Daoy (cell line): ENCODE measurements around the gene ALPI. TPM values are rescaled to one million over a fixed set of nuclear protein-coding genes. Genes with fewer than 3 reads are reported as not detected.

ENCODE experiments used
- DNase-seq: peaks from one replicate; pipeline ENCODE4 v3.0.0-alpha.2; 2015; ENCODE audit warnings: low read depth
- total RNA-seq: library from RNA; depleted of rRNA; stranded (reverse); fragments of >200 nt; shearing (Covaris generic); gene quantifications from 2 replicates; pipeline ENCODE4 v1.2.3, GENCODE V29; 2014

Gene ALPI
- total RNA-seq, 1 experiment from 2014 or later, result not detected

DNA sequence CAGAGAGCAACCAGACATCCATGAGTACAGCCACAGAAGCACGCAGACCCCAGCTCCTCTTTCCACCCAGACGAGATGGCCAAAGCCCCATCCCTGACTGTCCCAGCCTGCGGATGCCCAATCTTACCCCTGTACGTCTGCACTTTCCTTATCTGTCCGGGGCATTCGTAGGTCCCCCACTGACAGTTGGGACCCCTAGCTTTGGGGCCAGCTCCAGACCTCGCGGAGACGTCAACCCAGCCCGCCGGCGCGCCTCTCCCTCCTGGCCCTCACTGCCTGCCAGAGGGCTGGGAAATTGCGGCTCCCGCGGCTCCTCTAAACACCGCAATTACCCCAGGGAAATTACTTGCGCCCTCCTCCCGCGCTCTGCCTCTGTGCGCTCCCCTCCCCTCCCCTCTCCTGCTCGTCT, 29.4 kb downstream of the ALPI start:
- no peak for DNase-seq

GRCh38 chr2:232485757-232486557, 30.0 kb downstream of the ALPI start:
- DNase-seq, result no peak

GRCh38 chr2:232486558-232487384, 30.8 kb downstream of the ALPI start:
- DNase-seq, result no peak

DNA sequence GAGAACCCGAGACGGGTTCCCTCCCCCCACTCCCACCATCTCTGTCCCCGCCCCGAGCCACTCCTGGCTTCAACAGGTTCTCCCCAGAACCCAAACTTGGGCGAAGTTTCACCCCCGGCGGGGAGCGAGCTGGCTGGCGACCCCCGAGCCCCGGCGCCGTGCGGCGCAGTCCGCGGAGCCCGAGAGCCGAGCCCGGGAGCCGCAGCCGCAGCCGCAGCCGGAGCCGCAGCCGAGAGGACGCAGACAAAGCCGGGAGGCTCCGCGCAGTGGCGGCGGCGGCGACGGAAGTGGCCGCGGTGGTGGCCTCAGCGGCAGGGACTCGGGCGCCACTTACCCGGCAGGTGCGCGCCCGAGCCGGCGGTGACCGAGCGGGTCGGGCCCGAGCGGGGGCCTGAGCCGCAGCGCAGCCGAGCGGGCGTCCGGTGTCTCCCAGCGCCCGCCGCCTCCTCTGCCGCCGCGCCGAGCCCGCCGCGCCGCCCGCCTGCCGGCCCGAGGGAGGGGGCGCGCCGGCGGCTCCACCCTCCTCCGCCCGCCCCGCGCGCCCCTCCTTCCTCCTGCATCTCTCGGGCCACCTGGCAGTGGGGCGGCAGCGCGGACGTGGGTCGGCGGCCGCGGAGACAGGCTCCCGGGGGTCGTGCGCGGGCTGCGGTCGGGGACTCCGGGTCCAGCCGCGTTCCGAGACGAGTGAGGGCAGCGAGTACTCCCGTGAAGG, 31.6 kb downstream of the ALPI start, which contains the start of gene ECEL1:
ECEL1 (minus strand) TSS at position 450 of the 712 bp plus-strand sequence. CDS start 1,181 bp downstream, outside the sequence.
- DNase-seq, result no peak

DNA sequence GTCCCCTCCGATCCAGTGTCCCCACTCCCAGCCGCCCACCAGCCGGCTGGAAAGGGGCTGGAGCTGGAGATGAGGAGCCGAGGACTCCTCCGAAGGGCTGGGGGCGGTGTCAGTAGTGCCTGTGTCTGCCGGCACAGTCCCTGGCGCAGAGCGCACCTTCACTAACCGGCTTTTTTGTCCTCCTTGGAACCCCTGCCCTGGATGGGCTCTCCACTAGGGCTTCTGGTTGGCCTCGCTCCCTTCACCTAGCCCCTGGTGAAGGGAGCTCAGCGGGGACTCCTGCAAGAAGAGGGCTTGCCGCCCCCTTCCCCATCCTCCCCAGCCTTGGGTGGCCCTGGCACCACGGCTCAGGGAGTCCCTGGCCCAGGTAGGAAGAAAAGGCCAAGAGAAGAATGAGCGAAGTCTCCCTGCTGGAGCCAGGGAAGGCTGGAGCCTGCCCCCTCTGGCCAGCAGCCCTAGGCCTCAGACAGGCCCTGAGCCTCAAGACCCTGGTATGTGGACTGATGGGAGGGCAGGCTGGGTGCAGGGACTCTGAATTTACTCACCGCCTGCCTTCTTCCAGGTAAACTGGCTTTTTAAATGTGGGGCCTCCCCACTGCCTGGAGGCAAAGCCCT, 32.3 kb downstream of the ALPI start:
- no peak for DNase-seq

DNA sequence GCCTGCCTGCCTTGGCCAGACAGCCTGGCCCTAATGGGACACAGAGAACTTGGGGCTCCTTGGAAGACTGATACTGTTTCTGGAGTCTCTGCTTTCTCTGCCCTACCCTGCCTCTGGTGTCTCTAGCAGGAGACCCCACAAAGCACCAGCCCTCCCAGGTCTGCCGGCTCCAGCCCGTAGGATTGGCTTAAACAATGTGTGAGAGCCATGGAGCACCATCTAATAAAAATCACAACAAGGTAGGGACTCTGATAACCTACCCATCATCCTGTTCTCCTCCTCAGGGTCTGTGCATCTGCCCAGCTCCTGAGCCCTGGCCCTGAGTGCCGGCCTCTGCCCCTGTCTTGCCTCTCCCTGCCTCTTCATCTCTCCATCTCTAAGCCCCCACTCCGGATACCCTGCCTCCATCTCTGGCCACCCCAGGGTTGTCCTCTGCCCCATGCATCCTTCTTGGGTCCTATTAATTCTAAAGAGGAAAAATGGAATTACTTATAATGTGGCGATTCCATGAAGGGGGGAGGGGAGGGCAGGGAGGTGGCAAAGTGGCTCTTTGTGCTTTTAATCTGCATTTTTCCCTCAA, 32.9 kb downstream of the ALPI start:
- DNase-seq, result no peak

GRCh38 chr2:232489516-232490220, 33.7 kb downstream of the ALPI start:
- no peak for DNase-seq

GRCh38 chr2:232490221-232491138, 34.5 kb downstream of the ALPI start:
- no peak for DNase-seq

GRCh38 chr2:232491139-232491780, 35.3 kb downstream of the ALPI start:
- DNase-seq, result no peak

GRCh38 chr2:232492236-232492848, 36.4 kb downstream of the ALPI start:
- DNase-seq, result no peak

GRCh38 chr2:232492963-232493700, 37.2 kb downstream of the ALPI start:
- DNase-seq, result no peak

DNA sequence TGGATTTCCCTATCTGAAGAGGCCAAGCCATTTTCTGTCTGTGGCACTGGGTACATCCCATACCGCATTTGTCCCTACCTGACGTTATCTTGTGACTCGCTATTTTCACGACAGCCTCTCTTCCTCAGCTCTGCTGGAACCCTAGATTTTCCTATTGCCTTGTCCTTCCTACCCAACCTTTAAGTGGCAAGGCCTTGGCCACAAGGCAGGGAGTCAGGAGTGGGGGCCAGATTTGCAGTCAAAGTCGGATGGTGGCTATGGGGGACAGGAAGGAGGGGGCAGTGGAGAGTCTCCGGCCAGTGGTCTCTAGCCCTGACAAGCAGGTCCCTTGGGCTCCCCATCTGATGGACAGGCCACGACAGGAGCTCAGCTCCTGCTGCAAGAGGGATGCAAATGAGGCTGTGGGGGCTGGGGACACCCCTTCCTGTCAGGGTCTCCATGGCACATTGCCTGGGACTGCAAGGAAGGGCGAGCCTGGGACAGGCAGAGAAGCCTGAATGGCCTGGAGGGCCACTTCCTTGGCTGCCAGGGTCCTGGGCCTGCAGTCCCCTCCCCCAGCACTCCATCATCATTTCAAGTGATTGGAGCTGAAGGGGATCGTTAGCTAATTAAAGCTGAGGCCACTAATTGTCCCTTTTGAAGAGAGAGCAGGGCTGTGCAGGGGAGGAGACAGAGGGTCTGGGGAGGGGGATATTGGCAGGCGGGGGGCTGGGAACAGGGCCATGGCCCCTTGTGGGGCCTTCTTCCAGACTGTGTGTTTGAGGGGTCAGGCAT, 37.9 kb downstream of the ALPI start:
- no peak for DNase-seq

- DNase-seq, result no peak
Observed at GRCh38 chr2:232494542-232494941, 38.6 kb downstream of the ALPI start.

DNA sequence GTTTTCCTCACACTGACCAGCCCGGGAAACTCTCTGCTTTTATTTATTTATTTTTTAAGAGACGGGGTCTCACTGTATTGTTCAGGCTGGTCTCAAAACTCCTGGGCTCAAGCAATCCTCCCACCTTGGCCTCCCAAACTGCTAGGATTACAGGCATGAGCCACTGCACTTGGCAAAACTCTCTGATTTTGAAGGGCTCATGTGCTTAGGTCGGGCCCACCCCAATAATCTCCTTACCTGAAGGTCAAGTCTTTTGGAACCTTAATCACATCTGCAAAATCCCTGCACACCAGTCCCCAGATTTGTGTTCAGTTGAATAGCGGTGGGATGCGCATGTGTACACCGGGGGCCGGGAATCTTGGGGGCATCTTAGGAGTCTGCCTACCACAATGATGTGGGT, 39.3 kb downstream of the ALPI start:
- no peak for DNase-seq

GRCh38 chr2:232496501-232497270, 40.7 kb downstream of the ALPI start:
- DNase-seq, result no peak

DNA sequence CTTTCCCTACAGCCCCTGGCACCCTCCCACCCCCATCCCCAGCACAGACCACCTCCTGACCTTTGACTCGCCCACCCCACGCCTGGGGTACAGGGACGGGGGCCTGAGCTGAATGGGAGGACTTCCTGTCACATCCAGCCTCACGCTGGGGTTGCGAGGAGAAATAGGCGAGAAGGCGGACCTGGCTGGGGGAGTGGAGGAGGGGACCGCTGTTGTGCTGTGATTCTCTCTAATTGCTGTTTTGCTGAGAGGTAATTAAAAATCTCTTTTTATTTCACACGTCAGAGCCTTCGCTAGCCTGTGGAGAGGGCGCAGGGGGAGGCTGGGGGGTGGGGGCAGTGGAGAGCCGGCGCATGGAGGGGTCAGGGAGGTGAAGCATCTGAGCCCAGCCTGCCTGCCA, 41.4 kb downstream of the ALPI start:
- DNase-seq, result no peak
